ENCODE measurements around the gene RBM7. TPM values are rescaled to one million over a fixed set of nuclear protein-coding genes. Genes with fewer than 3 reads are reported as not detected.

The RBM7 gene
- total RNA-seq, 1 experiment from 2014 or later, result 37.5 TPM

- Histone ChIP-seq H3K4me1 (replicated peaks) (peaks cover 21% of the 10 kb centered on the region), H3K4me3 (no peak overlapping the region), H3K27me3 (replicated peaks) (no peaks in the 10 kb centered on the region), H3K36me3 (no peaks in the 10 kb centered on the region), H3K27ac (no peak overlapping the region), H3K9me3 (replicated peaks) (no peaks in the 10 kb centered on the region)
- DNase-seq (ENCODE audit: low read depth in 1 of 2, low spot score in 2 of 2), result no peak
These were observed 20.9 kb upstream of the RBM7 start for GRCh38 chr11:114379394-114380069.

GRCh38 chr11:114382509-114382908 is 18.0 kb upstream of the RBM7 start:
- H3K27me3 ChIP-seq (replicated peaks), result no peaks in the 10 kb centered on the region
- no peaks in the 10 kb centered on the region for H3K36me3 ChIP-seq
- no peak overlapping the region for H3K4me3 ChIP-seq
- no peaks in the 10 kb centered on the region for H3K9me3 ChIP-seq (replicated peaks)
- no peak overlapping the region for H3K27ac ChIP-seq
- DNase-seq (ENCODE audit: low read depth in 1 of 2, low spot score in 2 of 2), result no peak
- peaks cover 16% of the 10 kb centered on the region for H3K4me1 ChIP-seq (replicated peaks)

GRCh38 chr11:114384487-114384886 is 16.0 kb upstream of the RBM7 start:
- no peaks in the 10 kb centered on the region for H3K27me3 ChIP-seq (replicated peaks)
- no peaks in the 10 kb centered on the region for H3K4me1 ChIP-seq (replicated peaks)
- no peak overlapping the region for H3K27ac ChIP-seq
- no peak for DNase-seq (ENCODE audit: low read depth in 1 of 2, low spot score in 2 of 2)
- H3K4me3 ChIP-seq, result no peak overlapping the region
- H3K36me3 ChIP-seq, result no peaks in the 10 kb centered on the region
- H3K9me3 ChIP-seq (replicated peaks), result no peaks in the 10 kb centered on the region

- H3K36me3 ChIP-seq, result no peaks in the 10 kb centered on the region
- no peaks in the 10 kb centered on the region for H3K27me3 ChIP-seq (replicated peaks)
- H3K9me3 ChIP-seq (replicated peaks), result no peaks in the 10 kb centered on the region
- no peak overlapping the region for H3K4me3 ChIP-seq
- no peaks in the 10 kb centered on the region for H3K4me1 ChIP-seq (replicated peaks)
- no peak for DNase-seq (ENCODE audit: low read depth in 1 of 2, low spot score in 2 of 2)
- H3K27ac ChIP-seq, result no peak overlapping the region
These were observed 14.3 kb upstream of the RBM7 start for GRCh38 chr11:114386131-114386530.

- Histone ChIP-seq H3K9me3 (replicated peaks) (no peaks in the 10 kb centered on the region), H3K27ac (no peak overlapping the region), H3K27me3 (replicated peaks) (no peaks in the 10 kb centered on the region), H3K4me3 (no peak overlapping the region), H3K36me3 (no peaks in the 10 kb centered on the region), H3K4me1 (replicated peaks) (no peaks in the 10 kb centered on the region)
- DNase-seq (ENCODE audit: low read depth in 1 of 2, low spot score in 2 of 2), result no peak
These were observed 13.9 kb upstream of the RBM7 start for GRCh38 chr11:114386545-114386944.

- Histone ChIP-seq H3K9me3 (replicated peaks) (no peaks in the 10 kb centered on the region), H3K36me3 (no peaks in the 10 kb centered on the region)
These were observed 7.5 kb upstream of the RBM7 start for GRCh38 chr11:114392735-114393667.

GRCh38 chr11:114395736-114396135 is 4.7 kb upstream of the RBM7 start:
- Histone ChIP-seq H3K36me3 (peaks cover 6% of the 10 kb centered on the region), H3K27ac (no peak overlapping the region), H3K9me3 (replicated peaks) (no peaks in the 10 kb centered on the region), H3K4me3 (no peak overlapping the region), H3K27me3 (replicated peaks) (no peaks in the 10 kb centered on the region), H3K4me1 (replicated peaks) (peaks cover 21% of the 10 kb centered on the region)
- no peak for DNase-seq (ENCODE audit: low read depth in 1 of 2, low spot score in 2 of 2)

More at GRCh38 chr11:114392735-114393667, 7.5 kb upstream of the RBM7 start:
- H3K27me3 ChIP-seq (replicated peaks), result no peaks in the 10 kb centered on the region
- no peak overlapping the region for H3K27ac ChIP-seq
- H3K4me1 ChIP-seq (replicated peaks), result peaks cover 16% of the 10 kb centered on the region
- H3K4me3 ChIP-seq, result no peak overlapping the region
- DNase-seq (ENCODE audit: low read depth in 1 of 2, low spot score in 2 of 2), result no peak

GRCh38 chr11:114396916-114397315 is 3.5 kb upstream of the RBM7 start:
- H3K4me3 ChIP-seq, result no peak overlapping the region
- no peak for DNase-seq (ENCODE audit: low read depth in 1 of 2, low spot score in 2 of 2)

GRCh38 chr11:114397349-114397982 is 3.0 kb upstream of the RBM7 start:
- H3K9me3 ChIP-seq (replicated peaks), result no peaks in the 10 kb centered on the region
- DNase-seq (ENCODE audit: low read depth in 1 of 2, low spot score in 2 of 2), result peak in 1 of 2 experiments; percentile 42
- peaks cover 9% of the 10 kb centered on the region for H3K36me3 ChIP-seq
- no peak overlapping the region for H3K4me3 ChIP-seq
- H3K27ac ChIP-seq, result peak overlapping the region; percentile 99
- peaks cover 24% of the 10 kb centered on the region for H3K4me1 ChIP-seq (replicated peaks)
- H3K27me3 ChIP-seq (replicated peaks), result no peaks in the 10 kb centered on the region

More at GRCh38 chr11:114396916-114397315, 3.5 kb upstream of the RBM7 start:
- peaks cover 8% of the 10 kb centered on the region for H3K36me3 ChIP-seq
- H3K27ac ChIP-seq, result peak overlapping the region; percentile 99; the same call in 1 of the 2 replicates
- H3K9me3 ChIP-seq (replicated peaks), result no peaks in the 10 kb centered on the region
- no peaks in the 10 kb centered on the region for H3K27me3 ChIP-seq (replicated peaks)
- H3K4me1 ChIP-seq (replicated peaks), result peaks cover 24% of the 10 kb centered on the region

- Histone ChIP-seq H3K9me3 (replicated peaks) (no peaks in the 10 kb centered on the region), H3K27ac (peak overlapping the region; percentile 99), H3K27me3 (replicated peaks) (no peaks in the 10 kb centered on the region), H3K4me3 (peak overlapping the region; percentile 71), H3K4me1 (replicated peaks) (peaks cover 24% of the 10 kb centered on the region), H3K36me3 (peaks cover 19% of the 10 kb centered on the region)
- peak in 1 of 2 experiments; percentile 37 for DNase-seq (ENCODE audit: low read depth in 1 of 2, low spot score in 2 of 2)
These were observed 2.1 kb upstream of the RBM7 start for GRCh38 chr11:114398303-114398920.

- no peak for DNase-seq (ENCODE audit: low read depth in 1 of 2, low spot score in 2 of 2)
- H3K4me3 ChIP-seq, result peak overlapping the region; percentile 71
- H3K27ac ChIP-seq, result peak overlapping the region; percentile 99
- H3K27me3 ChIP-seq (replicated peaks), result no peaks in the 10 kb centered on the region
- peaks cover 28% of the 10 kb centered on the region for H3K4me1 ChIP-seq (replicated peaks)
- peaks cover 27% of the 10 kb centered on the region for H3K36me3 ChIP-seq
- no peaks in the 10 kb centered on the region for H3K9me3 ChIP-seq (replicated peaks)
These were observed 813 bp upstream of the RBM7 start for GRCh38 chr11:114399490-114400215.

GRCh38 chr11:114400915-114401223 is 403 bp downstream of the RBM7 start:
- Histone ChIP-seq H3K9me3 (replicated peaks) (no peaks in the 10 kb centered on the region), H3K36me3 (peaks cover 36% of the 10 kb centered on the region), H3K27me3 (replicated peaks) (no peaks in the 10 kb centered on the region), H3K27ac (peak overlapping the region; percentile 99), H3K4me1 (replicated peaks) (peaks cover 28% of the 10 kb centered on the region), H3K4me3 (peak overlapping the region; percentile 71)
- DNase-seq (ENCODE audit: low read depth in 1 of 2, low spot score in 2 of 2), result no peak

GRCh38 chr11:114401311-114401710 is 845 bp downstream of the RBM7 start:
- no peaks in the 10 kb centered on the region for H3K9me3 ChIP-seq (replicated peaks)
- DNase-seq (ENCODE audit: low read depth in 1 of 2, low spot score in 2 of 2), result no peak
- H3K27ac ChIP-seq, result peak overlapping the region; percentile 99
- H3K4me1 ChIP-seq (replicated peaks), result peaks cover 28% of the 10 kb centered on the region
- no peaks in the 10 kb centered on the region for H3K27me3 ChIP-seq (replicated peaks)
- peaks cover 40% of the 10 kb centered on the region for H3K36me3 ChIP-seq
- H3K4me3 ChIP-seq, result peak overlapping the region; percentile 71
